ENCODE data around the gene EFCAB8. TPM values are rescaled to one million over a fixed set of nuclear protein-coding genes. Genes with fewer than 3 reads are reported as not detected.

The EFCAB8 gene
- total and polyA plus RNA-seq, 4 donors, result 0.10 to 0.36 (median 0.20) TPM

DNA sequence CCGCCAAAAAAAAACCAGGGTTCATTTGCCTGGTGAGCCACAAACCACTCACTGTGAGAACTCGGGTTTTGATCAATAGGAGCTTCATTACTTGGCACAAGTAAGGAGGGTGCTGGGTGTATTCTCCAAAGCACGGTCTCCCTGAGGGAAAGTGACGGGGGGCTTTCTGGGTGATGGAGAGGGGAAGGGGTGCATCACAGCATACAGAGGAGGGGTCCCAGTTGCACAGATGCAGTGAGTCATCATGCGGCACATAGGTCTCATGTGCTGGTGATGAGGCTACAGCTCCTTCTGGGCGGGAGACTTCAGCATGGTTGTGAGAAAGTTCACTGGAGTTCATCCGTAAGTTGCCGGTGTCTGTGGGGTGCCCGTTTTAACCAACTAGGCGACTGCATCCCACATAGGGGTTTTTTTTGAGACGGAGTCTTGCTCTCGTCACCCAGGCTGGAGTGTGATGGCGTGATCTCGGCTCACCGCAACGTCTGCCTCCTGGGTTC, 109.3 kb downstream of the EFCAB8 start:
- Histone ChIP-seq H3K4me1 (ENCODE audit: control insufficient read depth, insufficient read depth, low read length) (peaks cover 37% of the 10 kb centered on the region), H3K9me3 (ENCODE audit: control insufficient read depth, insufficient read depth, low read length) (no peaks in the 10 kb centered on the region), H3K4me3 (ENCODE audit: low read depth, low read length) (no peak overlapping the region), H3K27ac (ENCODE audit: low read depth, low read length) (no peak overlapping the region), H3K27me3 (ENCODE audit: control insufficient read depth, insufficient read depth, low read length) (no peaks in the 10 kb centered on the region), H3K36me3 (ENCODE audit: control insufficient read depth, insufficient read depth, low read length) (no peaks in the 10 kb centered on the region)
- WGBS (ENCODE audit: insufficient coverage), result 85% methylated on average over 15 of the region's 16 CpGs
- no peak for DNase-seq (ENCODE audit: low read depth in 4 of 6, low spot score in 6 of 6)

DNA sequence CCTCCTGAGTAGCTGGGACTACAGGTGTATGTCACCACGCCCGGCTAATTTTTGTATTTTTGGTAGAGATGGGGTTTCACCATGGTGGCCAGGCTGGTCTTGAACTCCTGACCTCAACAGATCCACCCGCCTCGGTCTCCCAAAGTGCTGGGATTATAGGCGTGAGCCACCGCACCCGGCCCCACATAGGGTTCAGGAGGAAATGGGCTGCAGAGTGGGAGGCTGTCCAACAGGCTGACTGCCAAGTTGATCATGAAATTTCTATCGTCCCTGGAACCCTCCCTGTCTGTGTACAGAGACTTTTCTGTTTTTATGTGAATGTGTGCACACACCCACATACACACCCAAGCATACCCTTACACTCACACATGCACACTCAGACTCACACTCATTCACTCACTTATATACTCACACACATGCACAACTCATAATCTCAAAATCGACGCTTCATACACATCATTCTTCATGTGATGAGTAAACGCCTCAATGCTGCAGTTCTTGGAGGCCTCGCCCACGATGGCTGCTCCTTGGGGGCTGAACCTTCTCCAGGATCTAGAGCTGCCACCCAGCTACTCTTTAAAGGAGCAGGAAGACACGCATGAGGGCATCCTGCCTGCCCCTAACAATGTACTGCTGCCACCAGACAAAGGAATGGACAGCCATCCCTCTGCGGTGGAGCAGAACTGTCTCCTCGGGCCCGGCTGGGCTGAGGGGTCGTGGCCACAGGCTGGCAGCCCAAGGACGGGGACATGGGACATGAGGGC, 109.9 kb downstream of the EFCAB8 start:
- 77% methylated on average over 18 of the region's 19 CpGs for WGBS (ENCODE audit: insufficient coverage)
- Histone ChIP-seq H3K27me3 (ENCODE audit: control insufficient read depth, insufficient read depth, low read length) (no peaks in the 10 kb centered on the region), H3K9me3 (ENCODE audit: control insufficient read depth, insufficient read depth, low read length) (no peaks in the 10 kb centered on the region), H3K4me3 (ENCODE audit: low read depth, low read length) (no peak overlapping the region), H3K36me3 (ENCODE audit: control insufficient read depth, insufficient read depth, low read length) (no peaks in the 10 kb centered on the region), H3K27ac (ENCODE audit: low read depth, low read length) (peak overlapping the region; percentile 38), H3K4me1 (ENCODE audit: control insufficient read depth, insufficient read depth, low read length) (peaks cover 37% of the 10 kb centered on the region)
- DNase-seq (ENCODE audit: low read depth in 4 of 6, low spot score in 6 of 6), result no peak

DNA sequence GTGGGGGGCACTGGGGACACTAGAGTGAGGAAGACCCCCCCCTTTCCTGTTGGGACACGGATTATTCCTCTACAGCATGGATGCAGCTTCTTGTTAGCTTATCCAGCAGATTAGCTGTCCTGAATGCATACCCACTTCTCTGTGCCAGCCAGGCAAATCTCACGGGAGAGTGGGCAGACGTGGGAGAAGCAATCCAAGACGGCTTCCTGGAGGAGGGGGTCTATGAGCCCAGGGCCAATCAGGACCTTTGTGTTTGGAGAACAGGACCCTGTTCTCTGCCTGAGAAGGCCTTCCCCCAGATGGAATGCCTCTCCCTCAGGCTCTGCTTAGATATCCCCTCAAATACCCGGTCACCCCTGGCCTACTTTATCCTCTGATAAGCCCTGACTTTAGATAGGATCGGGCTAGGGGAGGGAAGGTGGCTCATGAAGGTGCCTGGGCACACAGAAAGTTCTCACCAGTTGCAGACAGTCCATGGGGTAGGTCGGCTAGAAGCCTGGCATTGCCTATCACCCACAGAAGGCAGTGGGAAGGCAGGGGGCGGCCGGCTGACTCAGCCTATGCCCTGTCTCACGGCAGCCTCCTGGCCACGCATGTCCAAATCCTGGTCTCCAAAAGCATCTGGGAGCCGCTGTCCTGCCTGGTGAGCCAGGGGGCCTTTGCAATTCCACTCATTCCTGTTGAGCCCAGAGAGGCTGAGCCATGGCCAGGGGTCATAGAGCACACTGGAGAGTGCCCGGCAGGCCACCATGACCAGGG, 110.8 kb downstream of the EFCAB8 start:
- no peak overlapping the region for H3K4me3 ChIP-seq (ENCODE audit: low read depth, low read length)
- DNase-seq (ENCODE audit: low read depth in 4 of 6, low spot score in 6 of 6), result no peak
- no peaks in the 10 kb centered on the region for H3K27me3 ChIP-seq (ENCODE audit: control insufficient read depth, insufficient read depth, low read length)
- no peaks in the 10 kb centered on the region for H3K9me3 ChIP-seq (ENCODE audit: control insufficient read depth, insufficient read depth, low read length)
- no peak overlapping the region for H3K27ac ChIP-seq (ENCODE audit: low read depth, low read length)
- peaks cover 37% of the 10 kb centered on the region for H3K4me1 ChIP-seq (ENCODE audit: control insufficient read depth, insufficient read depth, low read length)
- WGBS (ENCODE audit: insufficient coverage), result 91% methylated on average over 10 of the region's 13 CpGs
- no peaks in the 10 kb centered on the region for H3K36me3 ChIP-seq (ENCODE audit: control insufficient read depth, insufficient read depth, low read length)

DNA sequence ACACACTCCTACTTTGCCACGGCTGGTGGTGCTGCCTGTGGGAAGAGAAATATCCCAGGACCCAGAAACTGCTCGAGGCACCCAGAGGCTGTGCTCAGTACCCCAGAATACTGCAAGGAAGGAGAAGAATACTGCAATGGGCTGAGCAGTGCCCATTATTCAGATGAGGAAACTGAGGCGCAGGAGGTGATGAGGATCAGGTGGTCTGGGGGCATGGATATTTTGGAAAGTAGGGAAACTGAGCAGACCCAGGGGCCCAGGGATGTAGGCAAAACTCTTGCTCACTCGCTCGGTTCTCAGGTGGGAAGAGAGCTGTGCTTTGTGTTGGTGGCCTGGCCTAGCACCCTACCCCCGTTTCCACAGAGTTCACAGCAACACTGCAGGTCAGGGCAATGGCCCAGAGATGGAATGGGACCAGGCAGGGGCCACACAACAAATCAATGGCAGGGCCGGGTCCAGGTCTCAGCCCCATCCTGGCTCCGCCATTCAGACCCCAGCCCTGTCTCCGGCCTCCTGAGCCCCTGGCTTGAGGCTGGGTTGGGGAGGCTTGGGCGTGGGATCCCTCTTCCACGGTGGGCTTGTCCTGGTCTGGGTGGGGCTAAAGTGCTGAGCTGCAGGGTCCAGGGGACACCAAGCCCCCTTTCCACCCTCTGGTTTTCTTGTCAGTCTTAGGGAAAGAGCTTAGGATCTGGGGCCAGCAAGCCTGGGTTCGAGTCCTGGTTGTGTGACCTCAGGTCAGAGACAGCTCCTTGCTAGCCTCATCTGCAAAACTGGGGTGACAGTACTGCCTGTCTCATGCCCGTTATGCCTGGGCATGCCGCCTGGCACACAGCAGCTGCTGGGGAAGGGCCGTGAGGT, 111.6 kb downstream of the EFCAB8 start:
- Histone ChIP-seq H3K27ac (ENCODE audit: low read depth, low read length) (no peak overlapping the region), H3K4me1 (ENCODE audit: control insufficient read depth, insufficient read depth, low read length) (peaks cover 37% of the 10 kb centered on the region), H3K4me3 (ENCODE audit: low read depth, low read length) (no peak overlapping the region), H3K27me3 (ENCODE audit: control insufficient read depth, insufficient read depth, low read length) (no peaks in the 10 kb centered on the region), H3K9me3 (ENCODE audit: control insufficient read depth, insufficient read depth, low read length) (no peaks in the 10 kb centered on the region), H3K36me3 (ENCODE audit: control insufficient read depth, insufficient read depth, low read length) (no peaks in the 10 kb centered on the region)
- DNase-seq (ENCODE audit: low read depth in 4 of 6, low spot score in 6 of 6), result no peak
- 96% methylated on average over 10 of the region's 15 CpGs for WGBS (ENCODE audit: insufficient coverage)

DNA sequence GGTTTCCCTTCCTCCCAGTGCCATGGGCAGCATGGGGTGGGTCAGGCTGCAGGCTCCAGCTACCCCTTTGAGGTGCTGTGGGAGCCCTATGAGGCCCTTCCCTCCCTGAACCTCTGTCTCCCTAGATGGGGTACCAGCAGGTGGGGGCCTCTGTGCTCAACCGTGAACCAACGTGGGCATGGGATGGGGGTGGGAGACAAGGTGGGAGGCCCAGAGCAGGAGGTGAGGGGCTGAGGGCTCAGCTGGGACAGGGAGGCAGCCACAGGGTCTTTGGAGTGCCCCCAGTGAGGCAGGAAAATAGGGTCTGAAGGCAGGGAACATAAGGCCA, 112.2 kb downstream of the EFCAB8 start:
- WGBS (ENCODE audit: insufficient coverage), result 81% methylated on average over 2 of the region's 2 CpGs
- DNase-seq (ENCODE audit: low read depth in 4 of 6, low spot score in 6 of 6), result no peak
- no peaks in the 10 kb centered on the region for H3K36me3 ChIP-seq (ENCODE audit: control insufficient read depth, insufficient read depth, low read length)

DNA sequence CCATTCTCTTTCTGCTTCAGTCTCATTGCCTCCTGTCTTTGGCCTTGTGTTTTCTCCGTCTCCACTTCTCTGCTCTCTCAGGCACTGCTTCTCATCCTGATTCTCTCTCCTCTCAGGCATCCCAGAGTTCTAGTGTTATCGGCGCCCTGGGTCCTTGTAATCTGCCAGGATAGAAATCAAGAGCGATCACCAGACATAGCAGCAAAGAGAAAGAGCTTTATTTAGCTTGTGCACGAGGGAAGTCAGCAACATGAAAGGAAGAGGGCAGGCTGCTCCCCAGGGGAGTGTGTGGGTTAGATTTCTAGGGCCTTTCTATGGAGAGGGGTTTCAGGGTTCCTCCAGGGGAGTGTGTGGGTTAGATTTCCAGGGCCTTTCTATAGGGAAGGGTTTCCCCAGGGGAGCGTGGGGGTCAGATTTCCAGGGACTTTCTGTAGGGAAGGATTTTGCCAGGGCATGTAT, 113.0 kb downstream of the EFCAB8 start:
- peak in 2 of 6 donors; percentile 31 to 51 for DNase-seq (ENCODE audit: low read depth in 4 of 6, low spot score in 6 of 6)
- Histone ChIP-seq H3K4me1 (ENCODE audit: control insufficient read depth, insufficient read depth, low read length) (peaks cover 41% of the 10 kb centered on the region), H3K4me3 (ENCODE audit: low read depth, low read length) (no peak overlapping the region), H3K27ac (ENCODE audit: low read depth, low read length) (peak overlapping the region; percentile 69), H3K27me3 (ENCODE audit: control insufficient read depth, insufficient read depth, low read length) (no peaks in the 10 kb centered on the region), H3K36me3 (ENCODE audit: control insufficient read depth, insufficient read depth, low read length) (no peaks in the 10 kb centered on the region), H3K9me3 (ENCODE audit: control insufficient read depth, insufficient read depth, low read length) (no peaks in the 10 kb centered on the region)
- 21% methylated on average over 6 of the region's 6 CpGs for WGBS (ENCODE audit: insufficient coverage)

More for the DNA sequence above, 112.2 kb downstream of the EFCAB8 start:
- H3K4me1 ChIP-seq (ENCODE audit: control insufficient read depth, insufficient read depth, low read length), result peaks cover 37% of the 10 kb centered on the region
- H3K27ac ChIP-seq (ENCODE audit: low read depth, low read length), result no peak overlapping the region
- H3K27me3 ChIP-seq (ENCODE audit: control insufficient read depth, insufficient read depth, low read length), result no peaks in the 10 kb centered on the region
- no peak overlapping the region for H3K4me3 ChIP-seq (ENCODE audit: low read depth, low read length)
- no peaks in the 10 kb centered on the region for H3K9me3 ChIP-seq (ENCODE audit: control insufficient read depth, insufficient read depth, low read length)

DNA sequence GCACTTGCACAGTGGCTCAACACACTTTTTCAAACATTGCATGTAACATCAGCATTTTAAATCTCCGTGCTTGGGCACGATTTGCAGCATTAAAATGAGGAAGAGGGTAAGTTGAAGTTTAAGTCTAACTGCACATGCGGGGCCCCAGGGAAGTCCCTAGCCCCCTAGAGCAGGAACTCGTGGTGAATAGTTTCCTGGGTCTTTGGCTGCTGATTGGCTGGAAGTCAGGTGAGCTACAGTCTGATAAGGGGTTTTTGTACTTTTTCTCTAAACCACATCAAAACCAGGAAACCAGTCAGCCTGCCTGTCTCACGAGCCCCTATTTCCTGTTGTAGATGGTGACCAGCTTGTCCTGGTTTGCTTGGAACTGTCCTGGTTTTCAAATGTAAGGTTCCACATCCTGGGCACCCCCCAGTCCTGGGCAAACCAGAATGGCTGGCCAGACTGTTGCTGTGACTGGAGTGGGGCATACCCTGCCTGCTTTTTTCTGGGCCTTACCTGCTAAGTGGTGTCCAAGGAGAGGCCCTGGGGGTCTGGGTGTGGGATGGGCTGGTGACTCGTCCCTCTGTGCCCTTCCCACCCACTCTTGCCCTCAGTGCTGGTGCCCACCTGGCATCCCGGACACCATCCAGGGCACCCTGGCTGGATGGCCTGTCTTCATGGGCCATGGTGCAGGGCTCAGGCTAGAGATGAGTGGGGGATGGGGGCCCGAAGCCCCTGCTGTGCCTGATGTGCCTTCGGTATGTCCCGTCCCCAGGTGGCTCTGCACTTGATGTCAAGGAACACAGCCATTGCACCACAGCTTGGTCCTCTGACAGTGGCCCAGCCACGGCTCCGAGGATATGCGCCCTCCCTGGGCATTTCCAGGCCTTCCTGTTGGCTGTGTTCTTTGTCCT, 113.7 kb downstream of the EFCAB8 start:
- Histone ChIP-seq H3K4me1 (ENCODE audit: control insufficient read depth, insufficient read depth, low read length) (peaks cover 41% of the 10 kb centered on the region), H3K36me3 (ENCODE audit: control insufficient read depth, insufficient read depth, low read length) (no peaks in the 10 kb centered on the region), H3K27me3 (ENCODE audit: control insufficient read depth, insufficient read depth, low read length) (no peaks in the 10 kb centered on the region), H3K27ac (ENCODE audit: low read depth, low read length) (peak overlapping the region; percentile 69), H3K9me3 (ENCODE audit: control insufficient read depth, insufficient read depth, low read length) (no peaks in the 10 kb centered on the region), H3K4me3 (ENCODE audit: low read depth, low read length) (no peak overlapping the region)
- 85% methylated on average over 11 of the region's 13 CpGs for WGBS (ENCODE audit: insufficient coverage)
- no peak for DNase-seq (ENCODE audit: low read depth in 4 of 6, low spot score in 6 of 6)

DNA sequence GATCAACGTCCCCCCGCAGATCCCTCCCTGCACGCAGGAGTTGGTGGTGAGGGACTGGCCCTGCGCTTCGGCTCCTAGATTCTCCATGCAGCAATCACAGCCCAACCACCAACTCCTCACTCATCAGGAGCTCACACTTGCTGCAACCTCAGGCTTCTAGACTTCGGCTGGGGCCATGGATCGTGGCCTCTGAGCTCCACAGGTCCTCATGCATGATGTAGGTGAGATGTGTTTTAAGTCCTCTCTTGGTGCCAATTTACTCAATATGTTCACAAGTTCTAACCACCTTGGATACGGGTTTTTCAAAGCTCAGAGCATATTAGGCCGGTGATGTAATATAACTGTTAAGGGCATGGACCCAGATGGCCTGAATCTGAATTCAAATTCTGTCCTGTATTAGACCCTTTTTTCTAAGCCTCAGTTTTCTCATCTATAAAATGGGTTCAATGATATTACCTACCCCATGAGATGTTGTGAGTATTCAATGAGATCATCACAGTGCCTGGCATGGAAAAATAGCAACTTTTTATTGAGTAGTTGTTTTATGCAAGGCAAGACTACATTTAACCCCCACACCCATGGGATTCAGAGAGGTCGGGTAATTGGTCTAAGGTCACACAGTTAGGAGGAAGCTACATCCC, 114.5 kb downstream of the EFCAB8 start:
- Histone ChIP-seq H3K4me1 (ENCODE audit: control insufficient read depth, insufficient read depth, low read length) (peaks cover 45% of the 10 kb centered on the region), H3K27ac (ENCODE audit: low read depth, low read length) (no peak overlapping the region), H3K9me3 (ENCODE audit: control insufficient read depth, insufficient read depth, low read length) (no peaks in the 10 kb centered on the region), H3K36me3 (ENCODE audit: control insufficient read depth, insufficient read depth, low read length) (no peaks in the 10 kb centered on the region), H3K4me3 (ENCODE audit: low read depth, low read length) (no peak overlapping the region), H3K27me3 (ENCODE audit: control insufficient read depth, insufficient read depth, low read length) (no peaks in the 10 kb centered on the region)
- no peak for DNase-seq (ENCODE audit: low read depth in 4 of 6, low spot score in 6 of 6)
- no CpG with 5 or more reads among the region's 10 CpGs for WGBS (ENCODE audit: insufficient coverage)

Data from spinal cord (tissue), 10 donors.